K562 (cell line): Measurements from ENCODE around the gene PDZK1IP1. TPM values are rescaled to one million over a fixed set of nuclear protein-coding genes. Genes with fewer than 3 reads are reported as not detected.
A peak's percentile ranks its signal among the peaks of the same experiment; 100 is the strongest.

Experiments
- BHLHE40 ChIP-seq: IDR thresholded peaks from 2 replicates; pipeline ENCODE4 v1.6.1; 2011; ENCODE audit warnings: low read length, improper control_type of control experiment
- DIDO1 ChIP-seq: fragments of 450-650 bp; IDR thresholded peaks from 2 replicates; pipeline ENCODE4 v1.6.1; 2016; ENCODE audit warnings: low read depth, missing biosample characterization, missing genetic modification characterization
- GATAD2B ChIP-seq: fragments of 450-650 bp; IDR thresholded peaks from 2 replicates; pipeline ENCODE4 v1.6.1; 2017; ENCODE audit warnings: mild to moderate bottlenecking, borderline replicate concordance
- GMEB1 ChIP-seq: fragments of 250-450 bp; sonication (Bioruptor Pico); IDR thresholded peaks from 2 replicates; pipeline ENCODE4 v1.4.0; 2020; ENCODE audit warnings: mild to moderate bottlenecking
- HDAC8 ChIP-seq: fragments of 450-650 bp; IDR thresholded peaks from 2 replicates; pipeline ENCODE4 v1.6.1; 2016; ENCODE audit warnings: mild to moderate bottlenecking, missing genetic modification characterization, moderate library complexity, missing compliant biosample characterization
- HDGF ChIP-seq: fragments of 450-650 bp; IDR thresholded peaks from 2 replicates; pipeline ENCODE4 v1.6.1; 2016
- MAFF ChIP-seq: IDR thresholded peaks from 2 replicates; pipeline ENCODE4 v1.6.1; 2012; ENCODE audit warnings: low read length, improper control_type of control experiment
- RFX5 ChIP-seq: IDR thresholded peaks from 2 replicates; pipeline ENCODE4 v1.6.1; 2011; ENCODE audit warnings: low read depth, mild to moderate bottlenecking, improper control_type of control experiment, low read length
- RFX7 ChIP-seq: fragments of 250-450 bp; sonication (Bioruptor Pico); IDR thresholded peaks from 2 replicates; pipeline ENCODE4 v1.5.1; 2021; ENCODE audit warnings: mild to moderate bottlenecking
- SMC3 ChIP-seq: conservative IDR thresholded peaks from 2 replicates; pipeline ENCODE4 v1.6.1; 2011; ENCODE audit warnings: low read depth, low read length, improper control_type of control experiment; ENCODE audit not compliant: insufficient read depth
- ZBTB1 ChIP-seq: sonication (generic); formaldehyde crosslinking; IDR thresholded peaks from 2 replicates; pipeline ENCODE4 v1.8.1; 2023; ENCODE audit warnings: missing genetic modification reagents, low read depth, mild to moderate bottlenecking, borderline replicate concordance
- ZFP91 ChIP-seq: sonication (generic); formaldehyde crosslinking; IDR thresholded peaks from 2 replicates; pipeline ENCODE4 v1.8.0; 2022; ENCODE audit warnings: mild to moderate bottlenecking, missing genetic modification reagents
- ZFPM2 ChIP-seq: fragments of 250-450 bp; sonication (Bioruptor Pico); IDR thresholded peaks from 2 replicates; pipeline ENCODE4 v1.5.1; 2022; ENCODE audit warnings: mild to moderate bottlenecking
- ZNF140 ChIP-seq: fragments of 250-450 bp; sonication (Bioruptor Pico); IDR thresholded peaks from 2 replicates; pipeline ENCODE4 v1.8.0; 2021; ENCODE audit warnings: moderate library complexity, mild to moderate bottlenecking, inconsistent platforms
- ZNF165 ChIP-seq: fragments of 250-450 bp; sonication (Bioruptor Pico); IDR thresholded peaks from 2 replicates; pipeline ENCODE4 v1.4.0; 2020; ENCODE audit warnings: borderline replicate concordance
- ZNF197 ChIP-seq: fragments of 200-800 bp; sonication (Bioruptor generic); IDR thresholded peaks from 2 replicates; pipeline ENCODE4 v1.6.1; 2016; ENCODE audit warnings: low read depth, missing genetic modification characterization, missing compliant biosample characterization
- ZNF217 ChIP-seq: sonication (generic); formaldehyde crosslinking; IDR thresholded peaks from 2 replicates; pipeline ENCODE4 v1.8.0; 2022; ENCODE audit warnings: mild to moderate bottlenecking, missing genetic modification reagents
- ZNF407 ChIP-seq: fragments of 450-650 bp; IDR thresholded peaks from 2 replicates; pipeline ENCODE4 v1.6.1; 2016; ENCODE audit warnings: low read depth
- polyA plus RNA-seq, 8 experiments: library from polyadenylated mRNA; depleted of rRNA in 4 of 8; stranded (reverse) in 5 of 8; unstranded in 3 of 8; fragments of >200 nt; fragmentation: Nextera tagmentation in 2 of 8; fragmentation: Illumina TruSeq in 1 of 8; extraction: Ambion mirVana in 2 of 8; extraction: Trizol in 1 of 8; gene quantifications; 2 replicates each; pipeline versions ENCODE4 v1.2.1 to v1.2.3, GENCODE V29; 2011 to 2014; ENCODE audit warnings: inconsistent platforms in 1 of 8, missing spikeins in 1 of 8
- total RNA-seq, 7 experiments: library from RNA; depleted of rRNA in 6 of 7; stranded (reverse); fragments of >200 nt in 6 of 7; fragmentation: Illumina TruSeq in 2 of 7; extraction: Trizol in 2 of 7; gene quantifications; 2 replicates each; pipeline versions ENCODE4 v1.2.1 to v1.2.3, GENCODE V29; 2011 to 2021; ENCODE audit warnings: low replicate concordance in 1 of 7

Gene PDZK1IP1
- total and polyA plus RNA-seq, 9 of the 15 experiments (the other 6 are each of a cell fraction or from before 2014, with no cell fraction given) = 0.17 to 0.68 (median 0.53) TPM; not detected in 2

- TF ChIP-seq GATAD2B = no peak
- no peak for TF ChIP-seq ZBTB1 (CRISPR knock-in tag)
- no peak for TF ChIP-seq ZNF217
- TF ChIP-seq ZNF197 (CRISPR knock-in tag) = no peak
- TF ChIP-seq HDGF = 0 out of 2 replicates have a peak, but pooled peaks have one; percentile 45
- TF ChIP-seq ZNF140 (CRISPR knock-in tag) = no peak
- no peak for TF ChIP-seq HDAC8
- no peak for TF ChIP-seq ZNF165 (CRISPR knock-in tag)
- no peak for TF ChIP-seq ZNF407
- no peak for TF ChIP-seq RFX5
- no peak for TF ChIP-seq ZFP91 (CRISPR knock-in tag)
- TF ChIP-seq SMC3 = peak; percentile 87
- TF ChIP-seq MAFF = no peak
- no peak for TF ChIP-seq GMEB1
- TF ChIP-seq RFX7 (CRISPR knock-in tag) = no peak
- TF ChIP-seq ZFPM2 = no peak
- no peak for TF ChIP-seq DIDO1
- TF ChIP-seq BHLHE40 = no peak
Measured at GRCh38 chr1:47175227-47175934, 14.5 kb downstream of the PDZK1IP1 start (continued).
